MM.1S (cell line): ENCODE data around the gene BUD23.
"Not testable (repeated sequence)": the region's sequence is repeated elsewhere in the genome, so short reads cannot be mapped to it uniquely, and the experiment has no call there.

Experiments used
- DNase-seq: peaks from one replicate; pipeline ENCODE4 v3.0.0-alpha.2; 2015
- H2AFZ ChIP-seq: fragments of 300-600 bp; sonication (generic); 2 replicates; pipeline ENCODE4 v1.6.0; 2016; ENCODE audit warnings: antibody characterized with exemption, low read length
- H3F3A ChIP-seq: fragments of 300-600 bp; sonication (generic); 2 replicates; pipeline ENCODE4 v1.6.1; 2016; ENCODE audit warnings: mild to moderate bottlenecking, antibody characterized with exemption, low read length, moderate library complexity, mixed read lengths; ENCODE audit not compliant: insufficient read depth
- H3K27ac ChIP-seq: fragments of 300-600 bp; sonication (generic); 2 replicates; pipeline ENCODE4 v1.5.1; 2016; ENCODE audit warnings: mild to moderate bottlenecking, low read length
- H3K27me3 ChIP-seq: fragments of 300-600 bp; sonication (generic); replicated peaks from 2 replicates; pipeline ENCODE4 v1.6.0; 2016; ENCODE audit warnings: low read length; ENCODE audit not compliant: insufficient read depth
- H3K36me3 ChIP-seq: fragments of 300-600 bp; sonication (generic); replicated peaks from 2 replicates; pipeline ENCODE4 v1.6.1; 2016; ENCODE audit warnings: mild to moderate bottlenecking, low read length, mixed read lengths; ENCODE audit not compliant: insufficient read depth
- H3K4me1 ChIP-seq: fragments of 300-600 bp; sonication (generic); 2 replicates; pipeline ENCODE4 v1.6.1; 2016; ENCODE audit warnings: low read length, mixed read lengths
- H3K4me2 ChIP-seq: fragments of 300-600 bp; sonication (generic); 2 replicates; pipeline ENCODE4 v1.6.0; 2016; ENCODE audit warnings: low read depth, low read length
- H3K4me3 ChIP-seq: fragments of 300-600 bp; sonication (generic); 2 replicates; pipeline ENCODE4 v1.5.1; 2016; ENCODE audit warnings: low read length, mixed read lengths
- H3K79me2 ChIP-seq: fragments of 300-600 bp; sonication (generic); 2 replicates; pipeline ENCODE4 v1.6.1; 2016; ENCODE audit warnings: mixed run types, low read length, mixed read lengths
- H3K9ac ChIP-seq: fragments of 300-600 bp; sonication (generic); 2 replicates; pipeline ENCODE4 v1.6.1; 2016; ENCODE audit warnings: low read length, mixed read lengths
- H3K9me2 ChIP-seq: fragments of 300-600 bp; sonication (generic); replicated peaks from 2 replicates; pipeline ENCODE4 v1.6.1; 2016; ENCODE audit warnings: mild to moderate bottlenecking, low read length, mixed read lengths; ENCODE audit not compliant: insufficient read depth
- H3K9me3 ChIP-seq: fragments of 300-600 bp; sonication (generic); replicated peaks from 2 replicates; pipeline ENCODE4 v1.6.1; 2016; ENCODE audit warnings: mild to moderate bottlenecking, low read length, mixed read lengths; ENCODE audit not compliant: insufficient read depth
- H4K20me1 ChIP-seq: fragments of 300-600 bp; sonication (generic); 2 replicates; pipeline ENCODE4 v1.6.1; 2016; ENCODE audit warnings: mild to moderate bottlenecking, low read length, moderate library complexity, mixed read lengths; ENCODE audit not compliant: insufficient read depth
- EZH2 ChIP-seq: fragments of 300-600 bp; sonication (generic); optimal IDR thresholded peaks from 2 replicates; pipeline ENCODE3; 2017; ENCODE audit warnings: low read depth, mild to moderate bottlenecking, antibody characterized with exemption, low read length, mixed read lengths
- EZH2phosphoT487 ChIP-seq: fragments of 300-600 bp; sonication (generic); IDR thresholded peaks from 2 replicates; pipeline ENCODE4 v1.6.1; 2018; ENCODE audit warnings: antibody characterized with exemption, low read length
- TF ChIP-seq, protein P1 (sequence below): fragments of 300-600 bp; sonication (generic); IDR thresholded peaks from 2 replicates; pipeline ENCODE4 v1.5.1; 2016; ENCODE audit warnings: antibody characterized with exemption, low read length, mixed read lengths

BUD23 gene

DNA sequence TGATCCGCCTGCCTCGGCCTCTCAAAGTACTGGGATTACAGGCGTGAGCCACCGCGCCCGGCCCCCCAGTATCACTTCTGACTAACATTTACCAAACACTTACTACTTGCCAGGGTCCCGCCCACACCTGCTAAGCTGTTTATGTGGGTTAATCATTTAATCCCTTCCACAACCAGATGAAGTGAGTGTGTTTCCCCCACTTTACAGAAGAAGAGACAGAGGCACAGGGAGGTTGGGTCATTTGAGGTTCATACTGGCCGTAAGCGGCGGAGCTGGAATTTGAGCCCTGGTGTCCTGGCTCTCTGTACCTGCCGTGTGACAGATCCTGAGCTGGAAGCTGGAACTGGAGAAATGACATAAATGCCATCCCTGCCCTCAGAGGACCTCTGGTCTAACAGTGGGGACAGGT lies 30.9 kb upstream of the BUD23 start:
- no peak for DNase-seq
- Histone ChIP-seq H3K9me3 (no peaks in the 10 kb centered on the region), H3K79me2 (no peaks in the 10 kb centered on the region), H2AFZ (no peak overlapping the region), H3F3A (no peaks in the 10 kb centered on the region), H3K36me3 (no peaks in the 10 kb centered on the region), H3K9ac (no peak overlapping the region), H3K4me2 (no peak overlapping the region), H3K4me1 (no peaks in the 10 kb centered on the region), H3K9me2 (no peaks in the 10 kb centered on the region), H3K27me3 (peaks cover 38% of the 10 kb centered on the region), H3K4me3 (no peak overlapping the region), H3K27ac (no peak overlapping the region), H4K20me1 (no peaks in the 10 kb centered on the region)
- TF ChIP-seq EZH2 (no peak), EZH2phosphoT487 (no peak)
- TF ChIP-seq, protein P1, sequence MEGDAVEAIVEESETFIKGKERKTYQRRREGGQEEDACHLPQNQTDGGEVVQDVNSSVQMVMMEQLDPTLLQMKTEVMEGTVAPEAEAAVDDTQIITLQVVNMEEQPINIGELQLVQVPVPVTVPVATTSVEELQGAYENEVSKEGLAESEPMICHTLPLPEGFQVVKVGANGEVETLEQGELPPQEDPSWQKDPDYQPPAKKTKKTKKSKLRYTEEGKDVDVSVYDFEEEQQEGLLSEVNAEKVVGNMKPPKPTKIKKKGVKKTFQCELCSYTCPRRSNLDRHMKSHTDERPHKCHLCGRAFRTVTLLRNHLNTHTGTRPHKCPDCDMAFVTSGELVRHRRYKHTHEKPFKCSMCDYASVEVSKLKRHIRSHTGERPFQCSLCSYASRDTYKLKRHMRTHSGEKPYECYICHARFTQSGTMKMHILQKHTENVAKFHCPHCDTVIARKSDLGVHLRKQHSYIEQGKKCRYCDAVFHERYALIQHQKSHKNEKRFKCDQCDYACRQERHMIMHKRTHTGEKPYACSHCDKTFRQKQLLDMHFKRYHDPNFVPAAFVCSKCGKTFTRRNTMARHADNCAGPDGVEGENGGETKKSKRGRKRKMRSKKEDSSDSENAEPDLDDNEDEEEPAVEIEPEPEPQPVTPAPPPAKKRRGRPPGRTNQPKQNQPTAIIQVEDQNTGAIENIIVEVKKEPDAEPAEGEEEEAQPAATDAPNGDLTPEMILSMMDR = no peak

DNA sequence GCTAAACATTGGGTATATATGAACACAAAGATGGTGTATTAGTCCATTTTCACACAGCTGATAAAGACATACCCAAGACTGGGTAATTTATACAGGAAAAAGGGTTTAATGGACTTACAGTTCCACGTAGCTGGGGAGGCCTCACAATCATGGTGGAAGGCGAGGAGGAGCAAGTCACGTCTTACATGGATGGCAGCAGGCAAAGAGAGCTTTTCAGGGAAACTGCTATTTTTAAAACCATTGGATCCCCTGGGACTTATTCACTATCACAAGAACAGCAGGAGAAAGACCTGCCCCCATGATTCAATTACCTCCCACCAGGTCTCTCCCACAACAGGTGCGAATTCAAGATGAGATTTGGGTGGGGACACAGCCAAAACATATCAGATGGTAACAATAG lies 28.1 kb upstream of the BUD23 start:
- H3K4me2 ChIP-seq, H3K27ac ChIP-seq, H4K20me1 ChIP-seq, H3K9ac ChIP-seq, H3K36me3 ChIP-seq, H3F3A ChIP-seq, H3K9me3 ChIP-seq, H2AFZ ChIP-seq, H3K79me2 ChIP-seq, DNase-seq, H3K4me1 ChIP-seq, H3K4me3 ChIP-seq, H3K9me2 ChIP-seq: not testable (repeated sequence)
- H3K27me3 ChIP-seq = peaks cover 28% of the 10 kb centered on the region

DNA sequence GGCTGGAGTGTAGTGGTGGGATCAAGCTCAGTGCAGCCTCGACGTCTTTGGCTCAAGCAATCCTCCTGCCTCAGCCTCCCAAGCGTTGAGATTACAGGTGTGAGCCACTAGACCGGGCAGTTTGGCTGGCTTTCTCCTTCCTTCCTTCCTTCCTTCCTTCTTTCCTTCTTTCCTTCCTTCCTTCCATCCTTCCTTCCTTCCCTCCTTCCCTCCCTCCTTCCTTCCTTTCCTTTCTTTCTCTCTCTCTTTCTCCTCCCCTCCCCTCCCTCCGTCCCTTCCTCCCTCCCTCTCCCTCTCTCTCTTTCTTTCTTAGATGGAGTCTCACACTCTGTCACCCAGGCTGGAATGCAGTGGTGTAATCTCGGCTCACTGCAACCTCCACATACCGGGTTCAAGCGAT lies 23.4 kb upstream of the BUD23 start:
- Histone ChIP-seq H3K9me2 (no peaks in the 10 kb centered on the region), H3K79me2 (no peaks in the 10 kb centered on the region), H3K4me3 (no peak overlapping the region), H3K4me2 (no peak overlapping the region), H3F3A (no peaks in the 10 kb centered on the region), H3K9ac (no peak overlapping the region), H3K9me3 (no peaks in the 10 kb centered on the region), H3K27ac (no peak overlapping the region), H4K20me1 (no peaks in the 10 kb centered on the region), H3K4me1 (no peaks in the 10 kb centered on the region), H3K27me3 (peaks cover 39% of the 10 kb centered on the region), H2AFZ (no peak overlapping the region), H3K36me3 (no peaks in the 10 kb centered on the region)
- DNase-seq = no peak
- TF ChIP-seq EZH2 (no peak), EZH2phosphoT487 (no peak)
- TF ChIP-seq, protein P1 = no peak

DNA sequence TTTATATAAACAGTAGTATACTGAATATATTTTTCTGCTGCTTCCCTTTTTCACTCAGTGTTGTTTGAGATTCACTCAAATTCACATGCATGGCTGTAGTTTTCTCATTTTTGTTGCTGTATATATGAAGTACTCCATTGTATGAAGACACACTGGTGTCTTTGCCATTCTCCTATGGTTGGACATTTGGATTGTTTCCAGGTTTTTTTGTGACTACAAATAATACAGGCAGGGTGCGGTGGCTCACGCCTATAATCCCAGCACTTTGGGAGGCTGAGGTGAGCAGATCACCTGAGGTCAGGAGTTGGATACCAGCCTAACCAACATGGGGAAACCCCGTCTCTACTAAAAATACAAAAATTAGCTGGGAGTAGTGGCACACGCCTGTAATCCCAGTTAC lies 22.8 kb upstream of the BUD23 start:
- not testable (repeated sequence) for H3K4me2 ChIP-seq, H3F3A ChIP-seq, DNase-seq, H3K36me3 ChIP-seq, H4K20me1 ChIP-seq, H2AFZ ChIP-seq, H3K9me3 ChIP-seq, H3K4me1 ChIP-seq, H3K27ac ChIP-seq, H3K9me2 ChIP-seq, H3K4me3 ChIP-seq, H3K79me2 ChIP-seq, H3K9ac ChIP-seq
- peaks cover 40% of the 10 kb centered on the region for H3K27me3 ChIP-seq
